GM19099 (cell line): ENCODE data around the gene SGO2.

Experiments
- POLR2A ChIP-seq: IDR thresholded peaks from 3 replicates; pipeline ENCODE4 v1.6.1; 2011; ENCODE audit warnings: low read depth; ENCODE audit not compliant: insufficient read length; ENCODE audit errors: extremely low read depth

SGO2 gene

DNA sequence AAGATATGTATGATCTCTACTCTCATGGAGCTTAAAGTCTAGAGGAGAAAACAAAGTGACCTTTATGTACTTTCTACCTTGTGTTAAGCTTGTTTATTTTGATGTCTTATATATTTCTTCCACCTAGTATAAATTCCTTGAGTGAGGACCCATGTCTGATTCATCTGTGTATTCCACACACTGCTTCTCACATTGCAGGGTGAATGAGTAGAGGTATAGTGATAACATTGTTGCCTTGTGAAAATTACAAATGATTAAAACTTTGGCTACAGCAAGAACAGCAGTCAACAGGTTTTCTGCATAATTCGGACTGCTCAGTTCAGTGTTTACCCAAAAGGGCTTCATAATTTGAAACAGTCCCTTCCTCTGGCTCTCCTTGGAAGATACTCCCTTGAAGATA lies 96.1 kb downstream of the SGO2 start:
- no peak for TF ChIP-seq POLR2A

DNA sequence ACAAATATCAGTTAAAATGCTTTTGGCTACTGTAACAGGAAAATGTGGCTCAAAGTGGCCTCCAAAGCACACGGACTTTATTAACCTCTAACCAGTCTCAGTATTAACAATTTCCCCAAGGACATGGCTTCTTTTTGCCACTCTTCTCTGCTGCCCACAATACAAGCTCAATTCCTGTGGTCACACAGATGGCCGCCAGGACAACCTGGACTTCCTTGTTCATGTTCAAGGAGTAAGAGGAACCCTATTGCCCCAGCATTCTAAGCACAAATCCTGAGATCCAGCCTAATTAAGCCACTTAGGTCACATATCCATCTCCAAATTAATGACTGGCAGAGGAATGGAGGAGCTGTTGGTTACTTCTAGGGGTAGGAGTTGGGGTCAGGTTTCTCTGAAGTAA lies 98.0 kb downstream of the SGO2 start:
- no peak for TF ChIP-seq POLR2A

DNA sequence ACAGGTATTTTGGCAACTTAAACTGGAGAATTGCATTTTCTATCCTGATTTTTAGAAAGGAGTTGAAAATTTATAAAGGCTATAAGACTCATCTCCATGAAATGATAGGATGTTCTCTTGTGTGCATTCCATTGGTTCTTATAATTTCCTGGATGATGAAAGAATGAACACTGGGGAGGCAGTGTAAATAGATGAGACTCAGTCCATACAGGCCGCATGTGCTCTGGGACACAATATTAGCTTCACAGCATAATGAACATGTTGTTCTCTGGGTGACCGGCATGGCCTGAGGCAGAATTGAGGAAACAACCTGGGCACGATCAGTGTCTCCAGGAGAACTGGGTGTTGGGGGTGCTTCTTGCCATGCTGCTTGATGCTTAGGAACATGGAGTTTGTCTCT lies 98.7 kb downstream of the SGO2 start:
- no peak for TF ChIP-seq POLR2A

DNA sequence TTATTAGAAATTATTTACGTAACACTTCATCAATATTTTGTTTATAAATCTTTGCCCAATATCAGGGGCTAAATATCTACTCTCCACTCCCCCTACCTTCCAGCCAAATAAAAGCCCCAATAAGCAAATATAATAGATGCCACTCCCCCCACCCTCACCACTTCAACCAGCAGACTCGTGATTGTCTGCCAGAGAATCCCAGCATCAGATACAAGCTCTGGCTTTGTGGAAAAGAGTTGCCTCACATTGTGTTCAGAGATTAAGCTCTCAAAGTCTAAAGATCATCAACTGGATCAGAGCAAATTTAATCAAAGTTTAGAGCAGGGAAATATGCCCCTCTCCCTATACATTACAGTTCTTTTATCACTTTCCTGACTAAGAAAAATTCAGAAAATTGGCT lies 99.3 kb downstream of the SGO2 start:
- TF ChIP-seq POLR2A: no peak

DNA sequence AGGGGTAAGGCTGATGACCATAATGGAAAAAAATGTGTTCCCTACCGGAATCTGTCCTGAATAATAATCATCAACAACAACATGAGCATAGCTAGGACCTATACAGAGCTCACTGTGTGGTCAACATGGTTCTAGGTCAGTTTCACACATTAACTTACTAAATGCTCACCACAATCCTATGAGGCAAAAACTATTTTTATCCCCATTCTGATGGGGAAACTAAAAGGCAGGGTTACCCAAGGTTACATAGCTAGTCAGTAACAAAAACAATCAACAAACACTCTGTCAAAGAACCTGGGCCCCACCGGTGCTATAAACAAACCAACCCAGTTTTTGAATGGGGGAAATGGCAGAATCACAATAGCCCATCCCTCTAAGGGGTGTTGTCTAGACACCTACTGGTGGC lies 100.0 kb downstream of the SGO2 start:
- TF ChIP-seq POLR2A: no peak

DNA sequence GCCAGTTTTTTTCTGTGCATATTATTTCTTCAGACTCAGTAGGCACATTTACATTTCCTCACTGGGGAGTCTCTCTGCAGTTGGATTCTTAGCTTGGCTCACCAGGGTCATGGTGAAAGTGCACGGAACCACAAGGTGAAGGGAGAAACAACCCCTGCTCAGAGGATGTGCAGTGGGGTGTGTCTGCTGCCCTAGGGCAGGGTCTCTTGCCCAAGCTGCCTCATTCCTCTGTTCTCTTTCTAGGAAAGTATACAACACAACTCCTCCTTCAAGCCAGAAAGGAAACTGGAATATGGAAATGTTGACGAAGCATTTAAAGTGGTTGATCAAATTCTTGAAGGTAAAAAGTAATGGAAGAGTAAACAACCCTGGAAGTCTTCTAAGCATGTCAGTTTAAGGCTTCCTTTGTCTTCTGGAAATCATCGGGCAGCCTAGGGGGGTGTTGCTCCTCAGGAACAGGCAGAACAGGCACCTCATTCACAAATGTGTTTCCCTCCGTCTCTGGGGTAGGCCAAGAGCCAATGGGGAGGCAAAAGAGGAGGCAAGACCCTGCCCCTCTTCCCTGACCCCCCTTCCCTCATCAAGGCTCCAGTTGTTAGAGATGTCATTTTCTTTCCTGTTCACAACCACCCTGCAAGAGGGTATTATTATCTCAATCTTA lies 101.2 kb downstream of the SGO2 start:
- no peak for TF ChIP-seq POLR2A

DNA sequence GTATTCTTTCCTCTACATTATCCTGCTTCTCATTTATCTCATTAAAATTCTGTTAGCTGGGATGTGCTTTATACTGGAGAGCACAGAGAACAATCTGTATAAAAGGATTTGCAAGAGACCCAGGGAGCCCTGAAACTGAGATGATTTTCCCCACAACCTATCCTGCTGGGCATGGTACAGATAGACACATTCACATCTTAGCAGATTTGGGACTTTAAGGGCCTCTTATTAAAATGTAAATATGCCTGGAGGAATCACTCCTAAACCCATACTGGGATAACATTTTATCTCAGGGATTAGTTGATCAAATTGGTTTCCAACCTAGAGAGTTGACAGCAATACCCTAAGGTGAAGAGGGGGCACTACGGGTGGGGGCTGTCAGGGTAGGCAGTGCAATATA lies 105.3 kb downstream of the SGO2 start:
- no peak for TF ChIP-seq POLR2A
